H1 (cell line): ENCODE results near the gene PAQR5. TPM values are rescaled to one million over a fixed set of nuclear protein-coding genes. Genes with fewer than 3 reads are reported as not detected.

ENCODE experiments used
- CTCF ChIA-PET: fragments of 300-600 bp; sonication (Branson Sonifier 250); formaldehyde crosslinking; loops from one replicate; lab custom pipeline; 2021; ENCODE audit not compliant: partially characterized antibody; lab: Charles Lee
- POLR2A ChIA-PET: fragments of 300-600 bp; sonication (Branson Sonifier 250); formaldehyde crosslinking; loops from one replicate; lab custom pipeline; 2021; ENCODE audit warnings: inconsistent platforms; ENCODE audit not compliant: partially characterized antibody; lab: Charles Lee
- DNase-seq, 2 experiments: peaks; one replicate each; pipeline versions ENCODE4 v3.0.0 to v3.0.0-alpha.2; 2010 to 2022; ENCODE audit warnings: low spot score in 2 of 2, low read depth in 1 of 2, mixed read lengths in 1 of 2
- FAIRE-seq: peaks from 2 replicates; lab custom pipeline; 2011; peaks lifted over from hg19 to GRCh38; lab: Jason Lieb, UNC
- H2AFZ ChIP-seq: 2 replicates; pipeline ENCODE4 v1.8.1; 2012; ENCODE audit warnings: low read length, inconsistent platforms
- H2AK5ac ChIP-seq: 2 replicates; pipeline ENCODE4 v1.6.1; 2013; ENCODE audit warnings: low read depth, low read length
- H2BK120ac ChIP-seq: replicated peaks from 2 replicates; pipeline ENCODE3; 2013; ENCODE audit warnings: low read depth, low read length, inconsistent platforms
- H2BK12ac ChIP-seq: 2 replicates; pipeline ENCODE4 v1.6.1; 2013; ENCODE audit warnings: low read depth, low read length
- H2BK15ac ChIP-seq: 2 replicates; pipeline ENCODE4 v1.6.1; 2013; ENCODE audit warnings: low read length
- H2BK20ac ChIP-seq: 2 replicates; pipeline ENCODE4 v1.6.1; 2013; ENCODE audit warnings: low read length
- H2BK5ac ChIP-seq: 2 replicates; pipeline ENCODE4 v1.6.1; 2013; ENCODE audit warnings: low read depth, low read length
- H3K14ac ChIP-seq: 2 replicates; pipeline ENCODE4 v1.6.1; 2013; ENCODE audit warnings: inconsistent platforms; ENCODE audit not compliant: insufficient read length
- H3K18ac ChIP-seq: 2 replicates; pipeline ENCODE4 v1.6.1; 2013; ENCODE audit warnings: low read length; ENCODE audit errors: extremely low read depth
- H3K23ac ChIP-seq: 2 replicates; pipeline ENCODE4 v1.6.1; 2013; ENCODE audit warnings: inconsistent platforms; ENCODE audit not compliant: insufficient read length
- H3K23me2 ChIP-seq: 2 replicates; pipeline ENCODE4 v1.6.1; 2013; ENCODE audit warnings: low read depth, low read length
- H3K27ac ChIP-seq: 2 replicates; pipeline ENCODE4 v1.6.1; 2011; ENCODE audit warnings: low read depth, low read length, inconsistent platforms
- H3K27me3 ChIP-seq, 4 experiments: replicated peaks in 1 of 4; 1 replicate in 1 of 4; 2 replicates in 3 of 4; pipeline versions ENCODE4 v1.6.1 to v1.8.1; 2011 to 2013; ENCODE audit warnings: low read length in 3 of 4, mild to moderate bottlenecking in 3 of 4, inconsistent platforms in 2 of 4, mixed read lengths in 2 of 4, moderate library complexity in 1 of 4; ENCODE audit not compliant: control insufficient read depth in 3 of 4, insufficient read depth in 3 of 4; ENCODE audit errors: extremely low read depth in 1 of 4
- H3K36me3 ChIP-seq, 4 experiments: 2 replicates each; pipeline versions ENCODE4 v1.6.1 to v1.8.1; 2011 to 2013; ENCODE audit warnings: mild to moderate bottlenecking in 4 of 4, low read length in 3 of 4, moderate library complexity in 2 of 4, control low read depth in 1 of 4, inconsistent platforms in 1 of 4; ENCODE audit not compliant: insufficient read depth in 4 of 4, control insufficient read depth in 2 of 4
- H3K4ac ChIP-seq: replicated peaks from 2 replicates; pipeline ENCODE3; 2013; ENCODE audit warnings: low read length, low read depth, mixed read lengths, inconsistent platforms; ENCODE audit not compliant: insufficient read length
- H3K4me1 ChIP-seq, 4 experiments: replicated peaks in 1 of 4; 1 replicate in 1 of 4; 2 replicates in 3 of 4; pipeline versions ENCODE4 v1.6.1 to v1.8.1; 2011 to 2013; ENCODE audit warnings: low read length in 3 of 4, inconsistent platforms in 2 of 4, mixed read lengths in 1 of 4; ENCODE audit not compliant: insufficient read depth in 4 of 4, control insufficient read depth in 3 of 4
- H3K4me2 ChIP-seq, 2 experiments: 2 replicates each; pipeline versions ENCODE4 v1.6.1 to v1.8.1; 2011 to 2013; ENCODE audit warnings: low read depth in 2 of 2, low read length in 2 of 2, control low read depth in 1 of 2, inconsistent platforms in 1 of 2, mild to moderate bottlenecking in 1 of 2; ENCODE audit not compliant: insufficient read depth in 1 of 2
- H3K4me3 ChIP-seq, 4 experiments: fragments of 200-600, 300-600 bp in 1 of 4; sonication (generic), shearing (Covaris generic), sonication (Bioruptor Twin) in 1 of 4; 2 replicates each; pipeline versions ENCODE4 v1.5.1 to v1.8.1; 2011 to 2016; ENCODE audit warnings: low read length in 4 of 4, low read depth in 3 of 4, control low read depth in 2 of 4, inconsistent platforms in 2 of 4, mild to moderate bottlenecking in 2 of 4, mixed read lengths in 1 of 4, moderate library complexity in 1 of 4; ENCODE audit not compliant: insufficient read depth in 2 of 4; ENCODE audit errors: extremely low read depth in 1 of 4
- H3K56ac ChIP-seq: replicated peaks from 2 replicates; pipeline ENCODE3; 2013; ENCODE audit warnings: low read depth, mild to moderate bottlenecking, mixed read lengths, low read length, inconsistent platforms; ENCODE audit not compliant: insufficient read length
- H3K79me1 ChIP-seq: 2 replicates; pipeline ENCODE4 v1.6.1; 2013; ENCODE audit warnings: low read depth, low read length, control low read depth
- H3K79me2 ChIP-seq, 2 experiments: 2 replicates each; pipeline versions ENCODE4 v1.6.1 to v1.8.1; 2012 to 2013; ENCODE audit warnings: low read length in 2 of 2, mild to moderate bottlenecking in 2 of 2, inconsistent platforms in 1 of 2; ENCODE audit not compliant: insufficient read depth in 2 of 2, control insufficient read depth in 1 of 2
- H3K9ac ChIP-seq, 4 experiments: replicated peaks in 1 of 4; 1 replicate in 1 of 4; 2 replicates in 3 of 4; pipeline versions ENCODE4 v1.6.1 to v1.8.1; 2011 to 2013; ENCODE audit warnings: low read depth in 3 of 4, low read length in 3 of 4, control low read depth in 2 of 4, mild to moderate bottlenecking in 2 of 4, moderate library complexity in 2 of 4, inconsistent platforms in 1 of 4; ENCODE audit errors: extremely low read depth in 1 of 4
- H3K9me3 ChIP-seq, 2 experiments: 2 replicates each; pipeline versions ENCODE4 v1.6.1 to v1.8.1; 2012 to 2013; ENCODE audit warnings: mild to moderate bottlenecking in 2 of 2, moderate library complexity in 2 of 2, control low read depth in 1 of 2, inconsistent platforms in 1 of 2, low read depth in 1 of 2, low read length in 1 of 2, mixed read lengths in 1 of 2; ENCODE audit not compliant: insufficient read depth in 2 of 2
- H4K20me1 ChIP-seq, 2 experiments: replicated peaks in 1 of 2; 2 replicates each; pipeline versions ENCODE3 to v1.8.1; 2011 to 2013; ENCODE audit warnings: inconsistent platforms in 2 of 2, low read length in 2 of 2, mild to moderate bottlenecking in 1 of 2; ENCODE audit not compliant: insufficient read depth in 2 of 2, control insufficient read depth in 1 of 2
- H4K5ac ChIP-seq: 2 replicates; pipeline ENCODE4 v1.6.1; 2013; ENCODE audit warnings: low read length, low read depth, mixed read lengths, inconsistent platforms; ENCODE audit not compliant: insufficient read length
- H4K8ac ChIP-seq: 2 replicates; pipeline ENCODE4 v1.8.0; 2013; ENCODE audit warnings: mild to moderate bottlenecking, moderate library complexity, low read length, inconsistent platforms; ENCODE audit not compliant: insufficient read depth; ENCODE audit errors: extremely low read depth
- H4K91ac ChIP-seq: replicated peaks from 2 replicates; pipeline ENCODE3; 2013; ENCODE audit warnings: low read length, mixed read lengths, inconsistent platforms; ENCODE audit not compliant: insufficient read length
- ASH2L ChIP-seq: fragments of 200-600, 300-600 bp; sonication (generic); IDR thresholded peaks from one replicate; pipeline ENCODE4 v1.7.1; 2017; ENCODE audit warnings: low read length
- BCL11A ChIP-seq, 2 experiments: IDR thresholded peaks; one replicate each; pipeline ENCODE4 v1.6.1; 2011; ENCODE audit warnings: low read depth in 2 of 2, low read length in 2 of 2, mild to moderate bottlenecking in 2 of 2
- CBX8 ChIP-seq: fragments of 300-800, 300-1000 bp; sonication (generic); IDR thresholded peaks from 2 replicates; pipeline ENCODE4 v1.7.1; 2016; ENCODE audit warnings: low read depth, low read length, borderline replicate concordance
- NANOG ChIP-seq: IDR thresholded peaks from 2 replicates; pipeline ENCODE4 v1.6.1; 2011; ENCODE audit warnings: low read length, low read depth, mild to moderate bottlenecking, inconsistent platforms; ENCODE audit not compliant: insufficient read depth, poor library complexity, severe bottlenecking
- NRF1 ChIP-seq: IDR thresholded peaks from 2 replicates; pipeline ENCODE4 v1.6.1; 2011; ENCODE audit warnings: mild to moderate bottlenecking, low read depth, low read length, improper control_type of control experiment
- RFX5 ChIP-seq: IDR thresholded peaks from 2 replicates; pipeline ENCODE4 v1.6.1; 2011; ENCODE audit warnings: low read depth, low read length, improper control_type of control experiment, borderline replicate concordance
- SAP30 ChIP-seq: fragments of 300-600 bp; sonication (generic); IDR thresholded peaks from 2 replicates; pipeline ENCODE4 v1.7.1; 2012; ENCODE audit warnings: low read length, moderate library complexity, mild to moderate bottlenecking, inconsistent platforms; ENCODE audit not compliant: insufficient read depth, insufficient replicate concordance
- SIN3A ChIP-seq, 2 experiments: IDR thresholded peaks in 1 of 2; conservative IDR thresholded peaks in 1 of 2; 2 replicates each; pipeline ENCODE4 v1.6.1; 2011 to 2012; ENCODE audit warnings: low read length in 2 of 2, improper control_type of control experiment in 1 of 2, low read depth in 1 of 2, mild to moderate bottlenecking in 1 of 2
- SP2 ChIP-seq: IDR thresholded peaks from 2 replicates; pipeline ENCODE4 v1.6.1; 2012; ENCODE audit warnings: mild to moderate bottlenecking, low read length, inconsistent platforms
- SUZ12 ChIP-seq: fragments of 200-600 bp; sonication (generic); IDR thresholded peaks from 2 replicates; pipeline ENCODE4 v1.6.1; 2012; ENCODE audit warnings: mild to moderate bottlenecking, inconsistent platforms, low read length, moderate library complexity, mixed read lengths
- TBP ChIP-seq: IDR thresholded peaks from 2 replicates; pipeline ENCODE4 v1.6.1; 2011; ENCODE audit warnings: low read depth, low read length, improper control_type of control experiment
- ZNF274 ChIP-seq: IDR thresholded peaks from 2 replicates; pipeline ENCODE4 v1.7.0; 2012; ENCODE audit warnings: low read length, borderline replicate concordance; ENCODE audit errors: extremely low read depth
- WGBS, 2 experiments: shearing (Covaris generic) in 1 of 2; methylation state at CpG; one replicate each; pipeline versions ENCODE4 v1.1.6 to v1.1.7; 2013 to 2015; ENCODE audit warnings: low lambda C conversion rate in 2 of 2, mixed read lengths in 2 of 2, inconsistent platforms in 1 of 2, low coverage in 1 of 2, missing lambda C conversion rate in 1 of 2; ENCODE audit not compliant: insufficient replicate concordance in 2 of 2, insufficient coverage in 1 of 2, insufficient read length in 1 of 2; ENCODE audit errors: extremely low coverage in 1 of 2, missing lambda C conversion rate in 1 of 2; 5-methylcytosine and 5-hydroxymethylcytosine counted together
- polyA plus RNA-seq, 7 experiments: library from polyadenylated mRNA; depleted of rRNA in 3 of 7; stranded (reverse) in 5 of 7; unstranded in 2 of 7; fragments of >200 nt in 5 of 7; fragments of 200-250 nt in 2 of 7; gene quantifications; 1 replicate in 5 of 7; 2 replicates in 1 of 7; 4 replicates in 1 of 7; pipeline versions ENCODE4 v1.2.1 to v1.2.3, GENCODE V29; 2011 to 2013; ENCODE audit warnings: missing spikeins in 2 of 7, mixed read lengths in 2 of 7
- total RNA-seq: library from RNA; stranded (reverse); fragmentation: NEBNext Ultra II Directional; extraction: Animal tissue kit (Norgen Biotek cat#: 25700); gene quantifications from 2 replicates; pipeline ENCODE4 v1.2.1, GENCODE V29; 2021
- TF ChIP-seq, protein P1 (sequence below): IDR thresholded peaks from 2 replicates; pipeline ENCODE4 v1.6.1; 2012; ENCODE audit warnings: inconsistent platforms

PAQR5 gene
- total and polyA plus RNA-seq, 2 of the 8 experiments (the other 6 are each of a cell fraction or from before 2014, with no cell fraction given), result 8.7 to 18.1 TPM

DNA sequence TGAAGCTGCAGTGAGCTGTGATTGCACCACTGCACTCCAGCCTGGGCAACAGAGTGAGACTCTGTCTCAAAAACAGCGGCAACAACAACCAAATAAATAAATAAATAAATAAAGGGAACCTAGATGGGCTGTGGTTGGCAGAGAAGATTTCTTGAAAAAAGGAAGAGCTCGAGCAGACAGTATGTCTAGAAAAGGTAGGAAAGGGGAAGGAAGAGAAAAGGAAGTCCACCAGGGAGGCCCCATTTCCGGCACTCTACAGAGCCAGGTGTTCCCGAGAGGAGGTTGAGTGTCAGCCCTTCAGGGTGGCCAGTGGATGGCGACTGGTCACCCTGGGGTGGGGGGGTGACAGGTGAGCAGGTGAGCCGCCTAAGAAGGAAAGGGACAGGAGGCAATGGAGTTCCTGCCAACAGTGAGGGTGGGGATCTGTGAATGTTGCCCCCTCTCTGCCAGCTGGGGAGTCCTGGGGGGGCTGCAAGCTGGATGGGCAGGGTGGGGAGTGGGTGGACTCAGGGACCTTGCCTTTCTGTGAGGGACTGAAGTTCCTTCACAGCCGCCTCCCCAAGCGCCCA, 14.8 kb downstream of the PAQR5 start:
- no peak overlapping the region for H2AFZ ChIP-seq
- no peaks in the 10 kb centered on the region for H3K23me2 ChIP-seq
- H2BK120ac ChIP-seq, result no peak overlapping the region
- H3K27me3 ChIP-seq, result no peaks in the 10 kb centered on the region
- H3K18ac ChIP-seq, result no peak overlapping the region
- no peak overlapping the region for H3K27ac ChIP-seq
- H4K5ac ChIP-seq, result no peak overlapping the region
- CTCF ChIA-PET, result interaction anchor here (0.6 to 2.0 kb wide), 6 partner anchors 9 to 640 kb away, joined by 3 to 11 read pairs (median 3); no protein-coding TSS in a partner anchor
- no peak overlapping the region for H2AK5ac ChIP-seq
- no peak overlapping the region for H3K4me3 ChIP-seq
- H4K91ac ChIP-seq, result no peak overlapping the region
- no peak overlapping the region for H3K23ac ChIP-seq
- peaks cover 0 to 6% (median 3%) of the 10 kb centered on the region in 4 experiments; a peak in 4 of 7 replicates for H3K4me1 ChIP-seq
- H3K56ac ChIP-seq, result no peak overlapping the region
- H3K36me3 ChIP-seq, result no peaks in the 10 kb centered on the region; a peak in 2 of 8 replicates
- H3K9ac ChIP-seq, result no peak overlapping the region
- no peaks in the 10 kb centered on the region for H3K9me3 ChIP-seq
- no peak overlapping the region for H4K8ac ChIP-seq
- POLR2A ChIA-PET, result no interaction called here
- H4K20me1 ChIP-seq, result peaks cover 0 to 1% of the 10 kb centered on the region in 2 experiments
- no peak overlapping the region for H2BK12ac ChIP-seq
- H2BK20ac ChIP-seq, result no peak overlapping the region
- no peaks in the 10 kb centered on the region; a peak in 1 of 4 replicates for H3K79me2 ChIP-seq
- H3K79me1 ChIP-seq, result peaks cover 2% of the 10 kb centered on the region
- H3K14ac ChIP-seq, result no peak overlapping the region
- no peak overlapping the region for H3K4ac ChIP-seq
- FAIRE-seq (no peak), DNase-seq (no peak)
- H2BK15ac ChIP-seq, result no peak overlapping the region
- no peak overlapping the region for H2BK5ac ChIP-seq
- H3K4me2 ChIP-seq, result no peak overlapping the region
- 81% methylated on average over 8 of the region's 8 CpGs; no CpG with 5 or more reads in 1 of the 2 experiments for WGBS, 2 experiments
- TF ChIP-seq ZNF274 (no peak), SAP30 (no peak), SP2 (no peak), CBX8 (no peak), BCL11A (IDR thresholded peaks at IDR 0.05; ENCODE audit: low read depth in 2 of 2, low read length in 2 of 2) (no peak), SIN3A (conservative IDR thresholded peaks at IDR 0.05 in 1 of 2, IDR thresholded peaks at IDR 0.05 in 1 of 2; ENCODE audit: low read depth in 1 of 2, low read length in 2 of 2) (no peak), NANOG (no peak), RFX5 (no peak), ASH2L (no peak), NRF1 (no peak), TBP (no peak), SUZ12 (no peak)
- TF ChIP-seq, protein P1, sequence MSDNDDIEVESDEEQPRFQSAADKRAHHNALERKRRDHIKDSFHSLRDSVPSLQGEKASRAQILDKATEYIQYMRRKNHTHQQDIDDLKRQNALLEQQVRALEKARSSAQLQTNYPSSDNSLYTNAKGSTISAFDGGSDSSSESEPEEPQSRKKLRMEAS, result no peak
